HG03342 (cell line): Measurements from ENCODE around the gene CHGA.

Experiments used
- ATAC-seq: cut with Tn5 transposase; IDR thresholded peaks from one replicate; pipeline ENCODE4 v1.9.1; 2021; ENCODE audit warnings: mild to moderate bottlenecking, moderate library complexity; ENCODE audit not compliant: unreplicated experiment

The CHGA gene

GRCh38 chr14:92959761-92960680 lies 37.1 kb downstream of the CHGA start:
- no peak for ATAC-seq

- no peak for ATAC-seq
These were observed 38.0 kb downstream of the CHGA start for GRCh38 chr14:92960706-92961566.

DNA sequence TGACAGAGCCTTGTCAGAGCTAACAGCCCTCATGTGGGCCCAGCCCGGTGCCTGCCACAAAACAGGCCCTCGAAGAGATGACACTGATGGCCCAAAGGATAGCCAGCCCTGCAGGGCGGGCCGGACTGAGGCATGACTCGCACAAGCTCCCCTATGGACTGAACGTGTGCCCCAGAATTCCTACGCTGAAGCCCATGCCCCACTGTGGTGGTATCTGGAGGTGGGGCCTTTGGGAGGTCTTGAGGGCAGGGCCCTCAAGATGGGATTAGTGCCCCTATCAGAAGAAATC lies 38.6 kb downstream of the CHGA start:
- no peak for ATAC-seq

DNA sequence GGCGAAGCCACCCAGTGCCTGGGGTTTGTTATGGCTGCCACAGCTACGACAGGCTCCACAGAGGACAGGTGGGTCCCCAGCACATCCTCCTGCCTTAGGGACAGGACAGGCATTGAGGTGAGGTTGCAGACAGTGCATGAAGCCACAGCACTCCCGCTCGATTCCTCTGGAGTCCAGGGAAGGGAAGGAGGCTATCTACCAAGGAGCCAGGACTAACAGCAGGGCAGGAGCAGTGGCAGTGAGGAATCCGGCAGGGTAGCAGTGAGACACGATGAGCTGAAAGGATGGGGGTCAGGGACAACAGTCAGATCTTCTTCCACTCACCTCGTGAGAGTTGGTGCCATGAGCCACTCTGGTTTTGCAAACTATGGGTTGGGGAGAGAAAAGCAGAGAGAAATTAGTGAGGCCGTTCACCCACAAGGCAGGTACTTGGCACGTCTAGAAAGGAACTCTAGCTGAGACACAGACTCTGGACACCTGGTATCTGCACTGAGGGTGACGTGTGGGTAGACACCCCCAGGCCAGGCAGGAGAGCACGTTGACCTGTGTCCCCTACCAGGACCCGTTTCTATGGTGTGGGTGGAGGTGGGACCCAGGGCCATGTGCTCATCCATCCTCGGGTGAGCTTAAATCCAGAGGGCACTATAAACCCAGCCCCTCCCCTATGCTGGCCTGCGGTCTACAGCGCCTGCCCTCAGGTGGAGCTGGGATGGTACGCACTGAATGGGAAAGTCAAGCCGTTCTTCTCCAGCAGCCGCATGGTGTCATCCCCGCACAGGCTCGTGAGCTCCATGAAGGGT lies 39.3 kb downstream of the CHGA start:
- no peak for ATAC-seq

DNA sequence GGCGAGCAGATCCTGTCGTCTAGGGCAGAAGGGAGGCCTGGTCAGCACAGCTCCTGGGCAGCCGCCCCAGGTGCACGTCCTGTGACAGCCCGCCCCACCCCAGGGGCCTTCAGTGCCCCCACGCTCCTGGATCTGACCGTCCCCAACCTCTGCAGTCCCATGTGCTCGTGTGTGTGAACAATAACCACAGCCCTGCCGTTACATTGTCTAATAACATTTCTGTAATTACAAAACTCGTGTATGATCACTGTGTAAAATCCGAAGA lies 39.8 kb downstream of the CHGA start:
- ATAC-seq = no peak

- ATAC-seq = no peak
These were observed 40.6 kb downstream of the CHGA start for GRCh38 chr14:92963301-92964123.

- ATAC-seq = no peak
These were observed 41.5 kb downstream of the CHGA start for GRCh38 chr14:92964124-92965109.

GRCh38 chr14:92965281-92965680 lies 42.3 kb downstream of the CHGA start:
- ATAC-seq = no peak

- ATAC-seq = no peak
These were observed 44.5 kb downstream of the CHGA start for GRCh38 chr14:92967346-92967926.

DNA sequence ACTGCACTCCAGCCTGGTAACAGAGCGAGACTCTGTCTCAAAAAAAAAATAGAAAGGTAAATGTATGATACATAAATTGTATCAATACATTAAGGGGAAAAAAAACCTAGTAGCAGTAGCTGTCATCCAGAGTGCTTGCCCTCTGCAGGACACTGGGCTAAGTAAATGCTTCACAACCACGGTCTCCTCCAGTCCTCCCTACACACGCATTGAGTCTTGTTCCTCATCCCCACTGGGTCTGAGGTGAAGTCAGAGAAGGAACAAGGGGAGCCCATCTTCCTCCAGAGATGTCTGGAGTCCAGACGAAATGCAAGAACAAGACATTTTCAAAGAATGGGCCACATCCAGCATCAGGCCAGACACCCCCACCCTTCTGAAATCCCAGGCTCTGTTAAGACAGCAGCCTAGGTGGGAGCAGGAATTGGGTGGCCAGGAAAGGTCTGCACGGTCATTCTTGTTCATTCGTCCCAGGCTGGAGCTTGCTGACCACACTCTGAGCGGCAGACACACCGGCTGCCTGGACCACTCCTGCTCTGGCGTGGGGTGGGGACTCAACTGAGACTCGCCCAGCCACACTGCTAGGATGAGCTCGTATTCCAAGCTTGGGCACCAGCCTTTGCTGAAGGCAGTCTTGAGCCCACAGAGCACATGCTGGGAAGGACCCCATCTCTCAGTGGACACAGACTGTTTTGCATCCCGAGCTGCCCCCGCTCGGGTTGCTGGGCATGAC lies 45.5 kb downstream of the CHGA start:
- ATAC-seq = no peak

- ATAC-seq = no peak
These were observed 46.5 kb downstream of the CHGA start for GRCh38 chr14:92969430-92969829.

DNA sequence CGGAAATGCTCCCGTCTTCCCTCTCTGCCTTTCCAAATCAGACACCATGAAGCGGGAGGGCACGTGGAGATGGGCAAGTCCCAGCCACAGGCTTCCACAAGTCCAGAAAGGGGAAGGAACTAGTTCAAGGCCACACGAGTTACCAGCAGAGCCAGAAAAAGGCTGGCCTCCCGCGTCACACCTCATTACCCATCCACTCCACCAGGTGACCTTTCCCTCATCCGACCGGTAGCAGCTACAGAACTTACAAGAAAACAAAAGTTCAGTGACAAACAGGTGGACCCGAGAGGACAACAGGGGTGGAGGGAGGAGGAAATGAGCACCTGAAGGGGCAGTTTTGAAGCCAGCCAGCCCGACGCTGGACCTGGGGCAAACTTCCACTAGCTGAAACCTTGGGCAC lies 46.9 kb downstream of the CHGA start:
- no peak for ATAC-seq

- ATAC-seq = no peak
These were observed 47.3 kb downstream of the CHGA start for GRCh38 chr14:92970271-92970670.

DNA sequence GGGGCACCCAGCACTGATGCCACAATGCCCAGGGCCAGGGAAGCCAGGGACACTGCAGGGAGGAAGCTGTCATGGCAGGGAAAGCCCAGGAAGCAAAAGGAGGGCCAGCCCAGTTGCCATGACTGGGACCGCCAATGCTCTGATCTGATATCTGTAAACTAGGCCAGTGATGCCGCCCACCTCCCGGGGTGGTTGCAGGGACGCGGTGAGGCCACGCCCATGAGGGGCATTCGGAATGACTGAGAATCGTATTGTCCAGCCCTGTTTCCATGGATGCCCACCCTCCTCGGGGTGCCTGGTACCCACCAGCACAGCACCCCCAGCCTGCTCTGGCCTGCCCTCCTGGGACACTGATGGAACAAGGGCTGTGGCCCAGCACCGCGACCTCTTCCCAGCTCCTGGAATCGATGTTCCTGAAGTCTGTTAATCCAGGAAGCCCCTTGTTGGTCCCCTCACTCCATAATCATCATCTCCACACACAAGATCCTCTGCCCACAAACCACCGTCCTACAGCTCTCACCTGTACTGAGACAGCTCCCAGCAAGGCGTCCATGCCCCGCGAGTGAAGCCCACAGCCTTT lies 48.7 kb downstream of the CHGA start:
- ATAC-seq = no peak

GRCh38 chr14:92973261-92973797 lies 50.4 kb downstream of the CHGA start:
- no peak for ATAC-seq

GRCh38 chr14:92973798-92974372 lies 50.9 kb downstream of the CHGA start:
- no peak for ATAC-seq

DNA sequence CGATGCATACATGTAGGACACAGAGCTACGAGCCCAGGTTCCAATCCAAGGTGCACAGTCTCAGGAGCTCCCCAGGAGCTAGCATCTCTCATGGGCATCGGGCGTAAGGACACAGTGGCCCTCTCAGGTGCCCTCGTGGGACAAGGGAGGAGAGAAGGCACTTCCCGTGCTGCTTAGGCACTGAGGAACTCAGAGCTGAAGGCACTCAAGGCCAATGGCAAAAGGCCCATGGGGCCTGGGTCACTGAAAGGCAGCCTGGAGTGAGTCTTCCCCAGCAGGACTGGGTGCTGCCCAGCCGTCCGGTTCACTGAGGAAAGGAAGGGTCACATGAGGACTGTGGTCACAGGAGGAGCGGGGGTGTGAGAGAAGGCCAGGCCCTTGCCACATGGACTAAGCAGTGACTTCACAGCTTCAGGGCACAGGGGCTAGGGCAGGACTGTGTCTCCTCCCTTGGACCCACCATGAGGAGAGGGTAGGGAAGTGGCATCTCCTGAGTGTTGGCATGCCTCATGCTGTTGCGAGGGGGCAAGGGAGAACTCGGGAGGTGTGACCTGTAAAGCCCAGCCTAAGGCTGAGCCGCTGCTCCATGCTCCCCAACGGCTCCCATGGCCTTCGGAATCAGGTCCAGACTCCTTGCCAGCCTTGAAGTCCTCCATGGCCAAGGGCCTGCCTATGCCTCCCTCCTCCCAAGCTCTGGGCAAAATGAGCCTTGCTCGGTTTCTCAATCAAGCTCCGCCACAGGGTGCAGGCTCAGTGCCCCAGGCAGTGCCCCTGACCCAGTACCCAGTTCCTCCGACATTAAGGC lies 51.8 kb downstream of the CHGA start:
- ATAC-seq = no peak
